CD8-positive, alpha-beta memory T cell (primary cell): ENCODE data around the gene ATP12A. TPM values are rescaled to one million over a fixed set of nuclear protein-coding genes. Genes with fewer than 3 reads are reported as not detected.

Experiments
- CTCF ChIA-PET: fragments of 350-600 bp; sonication (Branson Sonifier 250); formaldehyde crosslinking; loops from one replicate; lab custom pipeline; 2021; ENCODE audit warnings: antibody characterized with exemption; lab: Charles Lee
- POLR2A ChIA-PET: fragments of 350-600 bp; sonication (Branson Sonifier 250); formaldehyde crosslinking; loops from one replicate; lab custom pipeline; 2021; ENCODE audit warnings: antibody characterized with exemption; lab: Charles Lee
- DNase-seq, 5 donors: peaks; one replicate each; pipeline versions ENCODE4 v3.0.0 to v3.0.0-alpha.2; 2020 to 2022; ENCODE audit warnings: mixed read lengths in 1 of 5
- H3K27ac ChIP-seq: one replicate; pipeline ENCODE4 v1.7.0; 2013; ENCODE audit warnings: low read depth, mild to moderate bottlenecking, low read length, moderate library complexity
- H3K27me3 ChIP-seq: 2 replicates; pipeline ENCODE4 v1.7.0; 2013; ENCODE audit warnings: low read length, mild to moderate bottlenecking; ENCODE audit not compliant: insufficient read depth, poor library complexity, severe bottlenecking
- H3K36me3 ChIP-seq: 2 replicates; pipeline ENCODE4 v1.7.0; 2013; ENCODE audit warnings: mild to moderate bottlenecking, low read length, moderate library complexity; ENCODE audit not compliant: insufficient read depth
- H3K4me1 ChIP-seq: 2 replicates; pipeline ENCODE4 v1.7.0; 2013; ENCODE audit warnings: mild to moderate bottlenecking, low read length, moderate library complexity; ENCODE audit not compliant: insufficient read depth
- H3K4me3 ChIP-seq: 2 replicates; pipeline ENCODE4 v1.7.0; 2013; ENCODE audit warnings: mild to moderate bottlenecking, low read length
- H3K9me3 ChIP-seq: 2 replicates; pipeline ENCODE4 v1.7.0; 2013; ENCODE audit warnings: mild to moderate bottlenecking, low read length
- H3K27ac Mint-ChIP-seq, 8 donors: one replicate each; pipeline ENCODE4 v1.8.0; 2020 to 2021; ENCODE audit warnings: mixed read lengths in 8 of 8, mild to moderate bottlenecking in 6 of 8, inconsistent platforms in 3 of 8, moderate library complexity in 3 of 8
- H3K27me3 Mint-ChIP-seq, 2 donors: one replicate each; pipeline ENCODE4 v1.8.0; 2020 to 2021; ENCODE audit warnings: mixed read lengths in 2 of 2, mild to moderate bottlenecking in 1 of 2, moderate library complexity in 1 of 2
- H3K36me3 Mint-ChIP-seq, 3 donors: one replicate each; pipeline ENCODE4 v1.8.0; 2020 to 2021; ENCODE audit warnings: mixed read lengths in 3 of 3, inconsistent platforms in 1 of 3, mild to moderate bottlenecking in 1 of 3
- H3K4me1 Mint-ChIP-seq, 3 donors: one replicate each; pipeline ENCODE4 v1.8.0; 2020 to 2021; ENCODE audit warnings: mixed read lengths in 3 of 3, inconsistent platforms in 1 of 3, mild to moderate bottlenecking in 1 of 3
- H3K4me3 Mint-ChIP-seq, 7 donors: one replicate each; pipeline ENCODE4 v1.8.0; 2020 to 2021; ENCODE audit warnings: mixed read lengths in 7 of 7, mild to moderate bottlenecking in 6 of 7, moderate library complexity in 4 of 7, inconsistent platforms in 2 of 7
- H3K9me3 Mint-ChIP-seq, 5 donors: one replicate each; pipeline ENCODE4 v1.8.0; 2020 to 2022; ENCODE audit warnings: mixed read lengths in 5 of 5, mild to moderate bottlenecking in 3 of 5, moderate library complexity in 2 of 5, inconsistent platforms in 1 of 5
- polyA plus RNA-seq: library from polyadenylated mRNA; unstranded; fragments of 300-500 nt; fragmentation: Illumina TruSeq; gene quantifications from one replicate; pipeline ENCODE4 v1.2.3, GENCODE V29; 2021
- total RNA-seq, 2 experiments: library from RNA; stranded (reverse); gene quantifications; one replicate each; pipeline ENCODE4 v1.2.3, GENCODE V29; 2021

ATP12A gene
- total and polyA plus RNA-seq, 3 experiments from 2014 or later, result 4.9 to 6.1 TPM; not detected in 1

DNA sequence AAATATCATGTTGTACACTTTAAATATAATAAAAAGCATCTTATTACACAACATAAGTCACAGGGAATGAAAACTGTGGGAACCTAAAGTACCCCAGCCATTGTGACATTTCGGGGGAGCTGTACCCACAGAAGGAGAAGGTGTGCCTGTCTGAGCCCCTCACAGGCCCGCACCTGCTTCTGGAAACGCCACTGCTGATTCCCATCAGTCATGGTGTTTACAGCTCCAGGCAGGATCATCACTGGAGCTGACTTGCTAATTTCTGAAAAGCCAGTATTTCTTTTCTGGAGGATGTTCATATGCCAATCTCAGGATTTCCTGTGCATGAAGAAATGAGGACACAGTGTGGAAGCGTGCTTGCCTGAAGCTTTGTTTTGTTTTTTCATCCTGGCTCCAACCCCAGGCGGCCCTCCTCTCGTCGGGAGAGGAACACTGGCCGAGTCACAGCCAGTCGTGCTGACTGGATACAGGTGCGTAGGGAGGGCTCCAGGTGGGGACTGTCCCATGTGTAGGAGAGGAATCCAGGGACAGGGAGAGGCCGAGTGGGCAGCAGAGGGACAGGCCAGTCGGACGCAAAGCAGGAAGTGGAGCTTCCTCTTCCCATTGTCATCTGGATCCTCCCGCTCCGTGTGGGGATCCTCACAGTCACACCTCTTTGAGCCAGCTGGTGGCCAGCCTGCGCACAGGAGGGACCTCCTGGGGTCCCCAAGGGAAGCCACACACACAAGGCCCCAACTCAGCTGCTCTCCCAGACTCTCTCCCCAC lies 4.2 kb upstream of the ATP12A start:
- Mint-ChIP-seq H3K27ac (no peak overlapping the region), H3K36me3 (no peaks in the 10 kb centered on the region), H3K27me3 (peaks cover 30 to 57% of the 10 kb centered on the region in 2 donors), H3K4me3 (no peak overlapping the region), H3K9me3 (no peaks in the 10 kb centered on the region), H3K4me1 (peaks cover 7 to 16% (median 12%) of the 10 kb centered on the region in 3 donors)
- DNase-seq, result no peak
- Histone ChIP-seq H3K36me3 (no peaks in the 10 kb centered on the region), H3K4me3 (no peak overlapping the region), H3K9me3 (no peaks in the 10 kb centered on the region), H3K27me3 (peaks cover 16% of the 10 kb centered on the region), H3K4me1 (peaks cover 16% of the 10 kb centered on the region), H3K27ac (no peak overlapping the region)
- POLR2A ChIA-PET, result no interaction called here
- CTCF ChIA-PET, result interaction anchor here (0.9 kb wide), 1 partner anchor 65 kb away, joined by 3 read pairs; no protein-coding TSS in a partner anchor

DNA sequence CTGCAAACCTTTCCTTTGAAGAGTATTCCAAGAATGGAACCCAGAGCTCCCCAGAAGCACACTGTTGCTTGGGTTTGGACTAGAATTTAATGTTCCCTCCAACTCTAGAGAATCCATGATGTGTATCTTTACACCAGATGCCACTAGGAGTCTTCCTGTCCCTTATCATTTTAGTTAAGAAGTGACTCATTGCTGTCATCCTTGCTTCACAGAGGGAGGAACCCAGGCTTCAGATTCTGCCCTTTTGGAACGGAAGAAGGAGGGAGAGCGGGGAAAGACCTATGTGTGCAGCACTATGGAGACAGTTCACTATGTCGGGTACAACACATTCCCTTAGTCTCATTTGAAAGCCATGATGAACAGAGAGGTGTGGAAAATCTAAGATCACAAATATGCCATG lies 2.1 kb upstream of the ATP12A start:
- ChIA-PET CTCF (interaction anchor here (0.9 to 1.3 kb wide), 2 partner anchors 11 to 98 kb away, joined by 3 to 4 read pairs; no protein-coding TSS in a partner anchor), POLR2A (no interaction called here)
- Mint-ChIP-seq H3K4me3 (peak overlapping the region in 1 of 7 donors; percentile 19), H3K27ac (peak overlapping the region in 1 of 8 donors; percentile 14), H3K27me3 (peaks cover 35 to 57% of the 10 kb centered on the region in 2 donors), H3K36me3 (no peaks in the 10 kb centered on the region), H3K9me3 (no peaks in the 10 kb centered on the region), H3K4me1 (peaks cover 4 to 12% (median 5%) of the 10 kb centered on the region in 3 donors)
- H3K36me3 ChIP-seq, result no peaks in the 10 kb centered on the region
- no peak overlapping the region for H3K4me3 ChIP-seq
- no peak for DNase-seq
- H3K9me3 ChIP-seq, result no peaks in the 10 kb centered on the region
- no peak overlapping the region for H3K27ac ChIP-seq
- peaks cover 11% of the 10 kb centered on the region for H3K4me1 ChIP-seq
- H3K27me3 ChIP-seq, result peaks cover 14% of the 10 kb centered on the region

DNA sequence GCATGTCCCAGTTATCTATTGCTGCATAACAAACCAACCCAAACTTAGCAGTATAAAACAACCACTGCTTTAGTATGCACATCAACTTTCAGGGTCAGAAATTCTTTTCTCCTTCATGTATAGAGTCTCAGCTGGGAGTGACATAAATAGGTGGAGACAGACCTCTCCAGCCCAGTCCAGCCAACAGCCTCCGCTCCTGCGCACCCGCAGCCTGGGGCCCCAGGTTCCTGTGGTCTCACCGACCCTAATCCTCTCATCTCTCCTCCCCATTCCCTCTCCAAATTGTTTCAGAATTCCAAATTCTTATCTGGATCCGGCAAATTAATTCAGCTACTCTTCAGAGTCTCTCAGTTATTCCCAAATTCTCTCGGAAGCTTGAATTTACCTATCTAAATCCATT lies 522 bp upstream of the ATP12A start:
- CTCF ChIA-PET, result no interaction called here

DNA sequence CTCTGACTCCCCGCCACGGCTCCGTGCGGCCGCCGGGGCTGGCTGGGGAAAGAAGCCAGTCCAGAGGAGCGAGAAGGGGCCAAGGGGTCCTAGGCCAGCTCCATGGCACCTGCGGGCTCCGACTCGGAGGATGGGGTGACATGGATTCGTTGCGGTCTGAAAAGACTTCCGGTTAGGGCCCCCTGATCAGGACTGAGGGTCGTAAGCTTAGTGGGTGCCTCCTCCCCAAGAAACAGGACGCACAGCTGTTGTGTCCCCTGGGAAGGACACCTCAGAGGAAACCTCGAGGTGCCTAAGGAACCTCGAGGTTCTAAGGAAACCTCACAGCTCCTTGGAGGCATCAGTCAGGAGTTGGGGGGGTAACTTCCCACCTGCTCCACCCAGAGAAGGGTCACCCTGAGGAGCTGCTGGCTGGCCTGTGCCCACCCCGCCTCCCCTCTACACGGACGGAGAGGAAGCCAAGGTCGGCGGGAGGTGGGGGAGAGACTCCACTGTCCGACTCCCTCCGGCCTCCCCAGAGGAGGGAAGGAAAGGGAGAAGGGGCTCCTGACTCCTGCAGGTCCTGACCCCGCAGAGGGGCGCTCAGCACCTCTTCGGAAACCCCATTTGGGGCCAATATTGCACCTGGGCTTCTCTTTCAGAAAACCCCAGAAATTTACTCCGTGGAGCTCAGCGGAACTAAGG lies 855 bp downstream of the ATP12A start:
- Mint-ChIP-seq H3K4me1 (peaks cover 30 to 39% (median 33%) of the 10 kb centered on the region in 3 donors), H3K4me3 (peak overlapping the region in 5 of 7 donors; percentile 14 to 56 (median 49)), H3K27me3 (peaks cover 36 to 44% of the 10 kb centered on the region in 2 donors), H3K27ac (no peak overlapping the region), H3K9me3 (no peaks in the 10 kb centered on the region), H3K36me3 (no peaks in the 10 kb centered on the region)
- peaks cover 35% of the 10 kb centered on the region for H3K4me1 ChIP-seq
- H3K27me3 ChIP-seq, result peaks cover 9% of the 10 kb centered on the region
- H3K9me3 ChIP-seq, result no peaks in the 10 kb centered on the region
- ChIA-PET POLR2A (no interaction called here), CTCF (interaction anchor here (0.7 to 3.2 kb wide), 8 partner anchors 9 to 75 kb away, joined by 3 to 15 read pairs (median 4); no protein-coding TSS in a partner anchor)
- no peak overlapping the region for H3K4me3 ChIP-seq
- H3K27ac ChIP-seq, result no peak overlapping the region
- no peaks in the 10 kb centered on the region for H3K36me3 ChIP-seq
- no peak for DNase-seq

More for the DNA sequence above, 522 bp upstream of the ATP12A start:
- peak overlapping the region in 1 of 8 donors; percentile 19 for H3K27ac Mint-ChIP-seq
- Histone ChIP-seq H3K4me3 (peak overlapping the region; percentile 34), H3K27ac (no peak overlapping the region), H3K4me1 (peaks cover 24% of the 10 kb centered on the region), H3K36me3 (no peaks in the 10 kb centered on the region), H3K27me3 (peaks cover 10% of the 10 kb centered on the region), H3K9me3 (no peaks in the 10 kb centered on the region)
- H3K36me3 Mint-ChIP-seq, result no peaks in the 10 kb centered on the region
- DNase-seq, result no peak
- peak overlapping the region; percentile 32 to 80 (median 54) for H3K4me3 Mint-ChIP-seq
- H3K27me3 Mint-ChIP-seq, result peaks cover 30 to 50% of the 10 kb centered on the region in 2 donors
- peaks cover 19 to 27% (median 20%) of the 10 kb centered on the region in 3 donors for H3K4me1 Mint-ChIP-seq
- no peaks in the 10 kb centered on the region for H3K9me3 Mint-ChIP-seq
- POLR2A ChIA-PET, result no interaction called here

DNA sequence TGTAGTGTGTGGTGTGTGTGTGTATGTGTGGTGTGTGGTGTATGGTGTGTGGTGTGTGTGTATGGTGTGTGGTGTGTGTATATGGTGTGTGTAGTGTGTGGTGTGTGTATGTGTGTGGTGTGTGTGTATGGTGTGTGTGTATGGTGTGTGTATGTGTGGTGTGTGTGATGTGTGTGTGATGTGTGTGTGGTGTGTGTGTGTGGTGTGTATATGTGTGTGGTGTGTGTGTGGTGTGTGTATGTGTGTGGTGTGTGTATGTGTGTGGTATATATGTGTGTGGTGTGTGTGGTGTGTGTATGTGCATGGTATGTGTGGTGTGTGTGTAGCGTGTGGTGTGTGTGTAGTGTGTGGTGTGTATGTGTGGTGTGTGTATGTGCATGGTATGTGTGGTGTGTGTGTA lies 1.7 kb downstream of the ATP12A start:
- Mint-ChIP-seq H3K4me1 (peaks cover 30 to 39% (median 33%) of the 10 kb centered on the region in 3 donors), H3K27me3 (peaks cover 37 to 40% of the 10 kb centered on the region in 2 donors), H3K36me3 (no peaks in the 10 kb centered on the region), H3K9me3 (no peaks in the 10 kb centered on the region), H3K27ac (peak overlapping the region in 1 of 8 donors; percentile 26), H3K4me3 (peak overlapping the region in 3 of 7 donors; percentile 14 to 49 (median 34))
- Histone ChIP-seq H3K27ac (no peak overlapping the region), H3K4me3 (no peak overlapping the region), H3K27me3 (peaks cover 9% of the 10 kb centered on the region), H3K9me3 (no peaks in the 10 kb centered on the region), H3K36me3 (no peaks in the 10 kb centered on the region), H3K4me1 (peaks cover 35% of the 10 kb centered on the region)
- POLR2A ChIA-PET, result no interaction called here
- no peak for DNase-seq
- CTCF ChIA-PET, result interaction anchor here (0.7 to 3.2 kb wide), 4 partner anchors 9 to 59 kb away, joined by 3 to 15 read pairs (median 5); no protein-coding TSS in a partner anchor

DNA sequence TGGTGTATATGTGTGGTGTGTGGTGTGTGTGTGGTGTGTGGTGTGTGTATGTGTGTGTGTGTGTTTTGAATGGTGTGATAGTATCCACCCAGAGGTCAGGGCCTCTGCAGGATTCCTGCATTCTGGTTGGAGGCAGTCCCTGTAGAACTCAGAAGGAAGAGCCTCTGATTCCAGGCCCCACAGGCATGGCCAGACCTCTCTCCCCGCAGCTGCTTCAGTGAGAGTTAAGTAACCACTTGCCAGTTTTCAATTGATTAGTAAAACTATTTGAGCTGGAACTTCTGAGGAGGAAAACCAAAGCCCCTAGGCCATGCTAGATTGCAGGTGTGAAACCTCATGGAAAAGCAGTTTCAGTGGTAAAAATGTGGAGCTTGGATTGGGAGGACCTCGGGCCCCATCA lies 2.1 kb downstream of the ATP12A start:
- Histone ChIP-seq H3K27ac (no peak overlapping the region), H3K36me3 (no peaks in the 10 kb centered on the region), H3K4me1 (peaks cover 35% of the 10 kb centered on the region), H3K9me3 (no peaks in the 10 kb centered on the region), H3K27me3 (peaks cover 9% of the 10 kb centered on the region), H3K4me3 (no peak overlapping the region)
- H3K27me3 Mint-ChIP-seq, result peaks cover 36 to 38% of the 10 kb centered on the region in 2 donors
- peaks cover 30 to 39% (median 33%) of the 10 kb centered on the region in 3 donors for H3K4me1 Mint-ChIP-seq
- no peak for DNase-seq
- H3K4me3 Mint-ChIP-seq, result peak overlapping the region in 1 of 7 donors; percentile 34
- H3K36me3 Mint-ChIP-seq, result no peaks in the 10 kb centered on the region
- CTCF ChIA-PET, result interaction anchor here (0.7 to 3.2 kb wide), 7 partner anchors 10 to 77 kb away, joined by 3 to 15 read pairs (median 5); no protein-coding TSS in a partner anchor
- POLR2A ChIA-PET, result no interaction called here
- H3K27ac Mint-ChIP-seq, result no peak overlapping the region
- H3K9me3 Mint-ChIP-seq, result no peaks in the 10 kb centered on the region

DNA sequence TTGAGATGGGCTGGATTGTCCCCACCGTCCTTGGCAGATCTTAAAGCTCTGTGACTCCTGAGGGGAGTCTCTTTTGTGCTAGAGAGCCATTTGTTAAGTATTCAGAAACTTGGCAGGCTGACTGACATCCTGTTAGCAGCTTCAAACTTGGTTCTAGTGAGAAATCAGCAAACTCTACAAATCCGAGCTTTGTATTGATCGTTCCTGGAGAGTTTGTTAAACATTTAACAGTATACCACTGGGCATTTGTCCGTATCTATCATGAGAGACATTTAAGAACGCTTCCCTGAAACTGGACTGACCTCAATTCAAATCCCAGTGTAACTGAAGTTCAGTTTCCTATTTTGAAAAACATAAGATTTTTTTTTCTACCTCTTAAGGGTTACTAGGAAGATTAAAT lies 3.1 kb downstream of the ATP12A start:
- Histone ChIP-seq H3K9me3 (no peaks in the 10 kb centered on the region), H3K27ac (no peak overlapping the region), H3K27me3 (peaks cover 12% of the 10 kb centered on the region), H3K36me3 (no peaks in the 10 kb centered on the region), H3K4me1 (peaks cover 35% of the 10 kb centered on the region), H3K4me3 (no peak overlapping the region)
- Mint-ChIP-seq H3K36me3 (no peaks in the 10 kb centered on the region), H3K27me3 (peaks cover 30 to 37% of the 10 kb centered on the region in 2 donors), H3K4me3 (peak overlapping the region in 1 of 7 donors; percentile 50), H3K9me3 (no peaks in the 10 kb centered on the region), H3K4me1 (peaks cover 30 to 39% (median 33%) of the 10 kb centered on the region in 3 donors), H3K27ac (peak overlapping the region in 1 of 8 donors; percentile 57)
- DNase-seq, result no peak
- POLR2A ChIA-PET, result no interaction called here
- CTCF ChIA-PET, result interaction anchor here (0.7 to 3.2 kb wide), 9 partner anchors 9 to 78 kb away, joined by 3 to 15 read pairs (median 4); no protein-coding TSS in a partner anchor
